GM12874 (cell line): Measurements from ENCODE around the gene DONSON.
A peak's percentile ranks its signal among the peaks of the same experiment; 100 is the strongest.

Experiments
- CTCF ChIP-seq: IDR thresholded peaks from 2 replicates; pipeline ENCODE4 v1.5.1; 2011; ENCODE audit warnings: low read depth, mild to moderate bottlenecking, control low read depth, low read length, moderate library complexity; ENCODE audit not compliant: insufficient read depth

DONSON gene

DNA sequence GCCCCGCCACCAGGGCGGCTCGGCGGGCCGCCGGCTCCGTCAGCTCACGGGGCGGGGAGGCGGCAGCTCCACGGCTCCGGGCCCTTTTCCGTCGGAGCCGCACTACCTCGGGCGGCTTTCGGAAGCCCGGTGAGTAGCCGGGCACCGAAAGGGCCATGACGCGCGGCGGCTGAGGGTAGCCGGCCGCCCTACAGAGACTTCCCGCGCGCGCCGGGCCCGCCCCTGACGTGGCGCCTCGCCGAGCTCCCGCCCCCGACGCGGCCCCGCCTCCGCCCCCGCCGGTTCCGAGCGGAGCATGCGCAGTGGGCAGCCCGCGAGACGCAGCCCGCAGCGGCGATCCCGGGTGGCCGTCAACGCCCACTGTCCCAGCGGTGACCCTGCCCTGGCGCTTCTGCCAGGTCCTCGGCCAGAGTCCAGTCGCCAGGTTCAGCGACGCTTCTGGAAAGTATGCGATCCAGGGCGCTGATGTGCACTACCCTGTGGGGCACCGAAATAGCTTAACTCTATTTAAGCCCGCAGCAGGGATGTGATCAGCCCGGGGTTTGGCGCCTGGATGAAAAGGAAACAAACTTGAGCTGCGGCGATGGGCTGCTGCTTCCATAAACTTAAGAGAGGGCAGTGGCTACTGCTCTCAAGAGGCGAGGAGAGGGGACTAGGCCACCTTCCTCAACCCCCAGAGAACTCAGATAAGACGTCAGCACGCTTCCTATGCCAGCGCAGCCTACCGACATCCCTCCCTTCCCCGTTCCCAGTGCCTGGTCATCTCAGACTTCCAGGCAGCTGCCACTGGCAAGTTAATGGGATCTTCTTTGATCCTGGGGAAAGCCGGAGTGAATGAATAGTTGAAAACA lies at the start of gene DONSON:
TSS of gene DONSON (minus strand) at position 200 of the 851 bp plus-strand sequence. CDS start at position 157, 43 bp downstream.
- 0 out of 2 replicates have a peak, but pooled peaks have one; percentile 11 for TF ChIP-seq CTCF

DNA sequence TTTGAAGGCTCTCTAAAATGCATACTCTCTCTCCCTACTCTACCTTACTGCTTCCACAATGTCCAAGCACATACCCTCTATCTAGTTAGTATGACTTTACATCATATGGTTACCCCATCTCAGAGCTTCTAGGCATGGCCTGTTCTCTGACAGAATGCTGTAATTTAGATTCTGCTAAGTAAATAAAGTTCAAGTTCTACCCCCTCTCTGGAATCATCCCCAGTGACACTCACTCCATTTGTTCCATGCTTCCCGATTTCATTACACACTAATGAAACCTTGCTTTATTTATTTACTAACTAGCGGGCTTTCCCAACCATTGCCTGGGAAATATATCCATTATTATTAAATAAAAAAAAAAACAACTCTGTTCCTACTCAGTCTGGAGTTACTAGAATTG lies 45.8 kb upstream of the DONSON start:
- no peak for TF ChIP-seq CTCF

DNA sequence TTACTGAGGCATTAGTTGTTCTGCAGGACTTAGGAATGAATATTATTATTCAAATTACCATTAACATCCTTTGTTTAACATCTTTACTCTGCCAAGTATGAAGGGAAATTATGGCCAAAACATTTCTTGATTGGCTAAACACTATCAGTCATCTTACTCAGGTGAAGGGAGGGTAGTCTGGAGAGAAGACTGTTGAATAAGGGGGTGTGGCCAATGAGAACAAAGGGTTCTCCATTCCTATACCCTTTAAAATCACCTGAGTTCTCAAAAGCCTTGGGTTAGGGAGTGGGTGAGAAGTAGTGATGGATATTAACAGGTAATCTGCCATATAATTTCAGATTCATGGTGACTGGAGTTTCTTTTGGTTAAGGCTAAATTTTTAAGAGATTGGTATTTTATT lies 33.8 kb upstream of the DONSON start:
- TF ChIP-seq CTCF = no peak

GRCh38 chr21:33619726-33620125 lies 31.2 kb upstream of the DONSON start:
- no peak for TF ChIP-seq CTCF

GRCh38 chr21:33618407-33618806 lies 29.9 kb upstream of the DONSON start:
- TF ChIP-seq CTCF = no peak

DNA sequence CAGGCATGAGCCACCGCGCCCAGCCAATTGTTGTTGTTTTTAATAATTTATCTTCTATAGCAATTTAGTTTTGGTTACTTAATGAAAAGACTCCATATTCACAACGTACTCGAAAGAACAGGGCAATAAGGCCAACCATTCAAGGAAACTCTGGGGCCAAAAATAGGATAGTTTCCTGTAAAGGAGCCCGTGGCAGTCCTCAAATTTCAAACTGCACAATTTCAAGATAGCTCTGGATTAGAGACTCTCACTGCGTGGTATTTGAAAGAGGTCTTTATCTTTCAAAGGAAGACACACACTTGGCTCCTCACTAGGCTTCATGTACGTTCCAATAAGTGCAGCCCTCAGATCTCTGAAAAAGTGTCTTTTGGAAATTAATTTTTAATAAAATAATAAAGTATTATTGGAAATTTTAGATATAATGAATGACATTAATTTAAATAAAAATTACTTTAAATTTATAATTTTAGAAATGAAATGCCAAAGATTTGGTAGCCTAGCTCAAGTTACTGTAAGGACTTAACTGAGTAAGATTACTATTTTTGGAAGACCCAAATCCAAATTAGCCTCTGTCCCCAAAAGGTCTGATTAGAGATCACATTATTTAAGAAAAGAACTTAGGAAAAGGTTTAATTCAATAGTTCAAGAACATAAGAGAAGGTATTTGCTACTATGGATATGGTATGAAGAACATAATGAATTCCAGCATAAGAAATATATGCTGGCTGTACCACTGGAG lies 22.7 kb upstream of the DONSON start:
- TF ChIP-seq CTCF = no peak

DNA sequence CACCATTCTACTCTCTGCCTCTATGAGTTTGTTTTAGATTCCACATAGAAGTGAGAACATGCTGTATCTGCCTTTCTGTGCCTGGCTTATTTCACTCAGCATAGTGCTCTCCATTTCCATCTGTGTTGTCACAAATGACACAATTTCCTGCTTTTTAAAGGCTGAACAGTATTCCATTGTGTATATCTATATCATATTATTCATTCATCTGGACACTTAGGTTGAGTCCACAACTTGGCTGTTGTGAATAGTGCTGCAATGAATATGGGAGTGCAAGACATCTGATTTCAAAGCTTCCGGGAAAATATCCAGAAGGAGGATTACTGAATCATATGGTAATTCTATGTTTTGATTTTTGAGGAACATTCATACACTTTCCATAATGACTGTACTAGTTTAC lies 20.1 kb upstream of the DONSON start:
- no peak for TF ChIP-seq CTCF
